HEK293 (cell line): ENCODE measurements around the gene DNM1L.
A peak's percentile ranks its signal among the peaks of the same experiment; 100 is the strongest.

Experiments used
- GLIS2 ChIP-seq: fragments of 450-650 bp; formaldehyde crosslinking; IDR thresholded peaks from 2 replicates; pipeline ENCODE4 v1.5.1; 2016; ENCODE audit warnings: missing biosample characterization, missing genetic modification characterization
- MYNN ChIP-seq: fragments of 450-650 bp; formaldehyde crosslinking; IDR thresholded peaks from 2 replicates; pipeline ENCODE4 v1.5.1; 2016; ENCODE audit warnings: missing biosample characterization, missing genetic modification characterization, borderline replicate concordance
- REST ChIP-seq: fragments of 450-650 bp; formaldehyde crosslinking; IDR thresholded peaks from 2 replicates; pipeline ENCODE4 v1.5.1; 2016; ENCODE audit warnings: missing biosample characterization, missing genetic modification characterization
- YY2 ChIP-seq: fragments of 450-650 bp; formaldehyde crosslinking; IDR thresholded peaks from 2 replicates; pipeline ENCODE4 v1.5.1; 2016; ENCODE audit warnings: missing biosample characterization, missing genetic modification characterization
- ZEB2 ChIP-seq: fragments of 450-650 bp; formaldehyde crosslinking; IDR thresholded peaks from 2 replicates; pipeline ENCODE4 v1.5.1; 2016; ENCODE audit warnings: missing biosample characterization, missing genetic modification characterization
- ZNF2 ChIP-seq: fragments of 450-650 bp; formaldehyde crosslinking; IDR thresholded peaks from 2 replicates; pipeline ENCODE4 v1.5.1; 2016; ENCODE audit warnings: missing biosample characterization, missing genetic modification characterization
- ZNF214 ChIP-seq: fragments of 450-650 bp; formaldehyde crosslinking; IDR thresholded peaks from 2 replicates; pipeline ENCODE4 v1.5.1; 2017; ENCODE audit warnings: missing biosample characterization, mild to moderate bottlenecking, missing genetic modification characterization, borderline replicate concordance
- ZNF266 ChIP-seq: fragments of 450-650 bp; formaldehyde crosslinking; IDR thresholded peaks from 2 replicates; pipeline ENCODE4 v1.5.1; 2016; ENCODE audit warnings: missing biosample characterization, missing genetic modification characterization, low read depth
- ZNF341 ChIP-seq: fragments of 450-650 bp; formaldehyde crosslinking; IDR thresholded peaks from 2 replicates; pipeline ENCODE4; 2016; ENCODE audit warnings: low read depth, missing biosample characterization, missing genetic modification characterization
- ZNF449 ChIP-seq: fragments of 450-650 bp; formaldehyde crosslinking; IDR thresholded peaks from 2 replicates; pipeline ENCODE4 v1.5.1; 2017; ENCODE audit warnings: missing biosample characterization, mild to moderate bottlenecking, missing genetic modification characterization, moderate library complexity
- ZNF501 ChIP-seq: fragments of 450-650 bp; formaldehyde crosslinking; IDR thresholded peaks from 2 replicates; pipeline ENCODE4 v1.5.1; 2016; ENCODE audit warnings: missing biosample characterization, missing genetic modification characterization
- ZNF514 ChIP-seq: fragments of 450-650 bp; formaldehyde crosslinking; IDR thresholded peaks from 2 replicates; pipeline ENCODE4 v1.5.1; 2016; ENCODE audit warnings: missing biosample characterization, missing genetic modification characterization
- ZNF629 ChIP-seq: fragments of 450-650 bp; formaldehyde crosslinking; IDR thresholded peaks from 2 replicates; pipeline ENCODE4 v1.5.1; 2017; ENCODE audit warnings: missing biosample characterization, missing genetic modification characterization
- ZNF660 ChIP-seq: fragments of 450-650 bp; IDR thresholded peaks from 2 replicates; pipeline ENCODE4 v1.5.1; 2018; ENCODE audit warnings: missing biosample characterization, mild to moderate bottlenecking, missing genetic modification characterization
- ZNF768 ChIP-seq: fragments of 450-650 bp; formaldehyde crosslinking; IDR thresholded peaks from 2 replicates; pipeline ENCODE4 v1.5.1; 2018; ENCODE audit warnings: missing biosample characterization, mild to moderate bottlenecking, missing genetic modification characterization
- TF ChIP-seq, protein P1 (sequence below): fragments of 450-650 bp; IDR thresholded peaks from 2 replicates; pipeline ENCODE4 v1.5.1; 2018; ENCODE audit warnings: missing biosample characterization, mild to moderate bottlenecking, missing genetic modification characterization
- TF ChIP-seq, protein P2 (sequence below): fragments of 450-650 bp; formaldehyde crosslinking; IDR thresholded peaks from 2 replicates; pipeline ENCODE4 v1.5.1; 2017; ENCODE audit warnings: missing biosample characterization, missing genetic modification characterization
- TF ChIP-seq, protein P3 (sequence below): fragments of 450-650 bp; formaldehyde crosslinking; IDR thresholded peaks from 2 replicates; pipeline ENCODE4 v1.5.1; 2016; ENCODE audit warnings: missing biosample characterization, missing genetic modification characterization

DNM1L gene

DNA sequence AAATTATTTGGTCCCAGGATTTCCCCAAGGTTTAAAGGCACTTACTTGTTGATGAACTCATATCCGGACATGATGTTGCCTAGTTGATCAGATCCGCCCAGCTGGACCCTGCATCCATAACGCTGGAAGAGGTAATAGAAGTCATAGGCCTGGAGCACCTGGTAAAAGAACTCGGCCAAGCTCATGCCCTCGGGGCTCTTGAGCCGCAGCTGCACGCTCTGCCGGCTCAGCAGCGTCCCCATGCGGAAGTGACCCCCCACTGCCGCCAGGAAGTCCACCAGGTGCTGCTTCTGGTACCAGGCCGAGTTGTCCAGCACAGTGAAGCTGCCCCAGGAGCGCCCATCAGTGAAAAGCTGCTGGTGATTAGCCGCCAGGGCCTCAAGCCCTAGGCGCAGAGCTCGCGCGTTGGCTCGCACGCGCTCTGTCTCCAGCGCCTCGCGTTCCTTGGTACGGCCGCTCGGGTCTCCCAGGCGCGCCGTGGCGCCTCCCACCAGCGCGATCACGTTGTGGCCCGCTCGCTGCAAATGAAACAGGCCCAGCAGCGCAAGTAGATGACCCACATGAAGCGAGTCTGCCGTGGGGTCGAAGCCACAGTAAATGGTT is 76.1 kb downstream of the DNM1L start (continued):
- TF ChIP-seq, protein P1, sequence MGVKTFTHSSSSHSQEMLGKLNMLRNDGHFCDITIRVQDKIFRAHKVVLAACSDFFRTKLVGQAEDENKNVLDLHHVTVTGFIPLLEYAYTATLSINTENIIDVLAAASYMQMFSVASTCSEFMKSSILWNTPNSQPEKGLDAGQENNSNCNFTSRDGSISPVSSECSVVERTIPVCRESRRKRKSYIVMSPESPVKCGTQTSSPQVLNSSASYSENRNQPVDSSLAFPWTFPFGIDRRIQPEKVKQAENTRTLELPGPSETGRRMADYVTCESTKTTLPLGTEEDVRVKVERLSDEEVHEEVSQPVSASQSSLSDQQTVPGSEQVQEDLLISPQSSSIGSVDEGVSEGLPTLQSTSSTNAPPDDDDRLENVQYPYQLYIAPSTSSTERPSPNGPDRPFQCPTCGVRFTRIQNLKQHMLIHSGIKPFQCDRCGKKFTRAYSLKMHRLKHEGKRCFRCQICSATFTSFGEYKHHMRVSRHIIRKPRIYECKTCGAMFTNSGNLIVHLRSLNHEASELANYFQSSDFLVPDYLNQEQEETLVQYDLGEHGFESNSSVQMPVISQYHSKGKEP, result peak; percentile 55; the same call in 1 of the 2 replicates
- no peak for TF ChIP-seq ZNF214 (tag by site-specific recombination)
- no peak for TF ChIP-seq ZNF266 (tag by site-specific recombination)
- peak; percentile 67 for TF ChIP-seq ZNF501 (tag by site-specific recombination)
- peak; percentile 11; the same call in 1 of the 2 replicates for TF ChIP-seq ZNF449
- peak; percentile 97 for TF ChIP-seq ZNF2 (tag by site-specific recombination)
- no peak; the same call in 1 of the 2 replicates for TF ChIP-seq YY2 (tag by site-specific recombination)
- peak; percentile 75 for TF ChIP-seq REST (tag by site-specific recombination)
- TF ChIP-seq, protein P2, sequence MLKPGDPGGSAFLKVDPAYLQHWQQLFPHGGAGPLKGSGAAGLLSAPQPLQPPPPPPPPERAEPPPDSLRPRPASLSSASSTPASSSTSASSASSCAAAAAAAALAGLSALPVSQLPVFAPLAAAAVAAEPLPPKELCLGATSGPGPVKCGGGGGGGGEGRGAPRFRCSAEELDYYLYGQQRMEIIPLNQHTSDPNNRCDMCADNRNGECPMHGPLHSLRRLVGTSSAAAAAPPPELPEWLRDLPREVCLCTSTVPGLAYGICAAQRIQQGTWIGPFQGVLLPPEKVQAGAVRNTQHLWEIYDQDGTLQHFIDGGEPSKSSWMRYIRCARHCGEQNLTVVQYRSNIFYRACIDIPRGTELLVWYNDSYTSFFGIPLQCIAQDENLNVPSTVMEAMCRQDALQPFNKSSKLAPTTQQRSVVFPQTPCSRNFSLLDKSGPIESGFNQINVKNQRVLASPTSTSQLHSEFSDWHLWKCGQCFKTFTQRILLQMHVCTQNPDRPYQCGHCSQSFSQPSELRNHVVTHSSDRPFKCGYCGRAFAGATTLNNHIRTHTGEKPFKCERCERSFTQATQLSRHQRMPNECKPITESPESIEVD (tag by site-specific recombination), result 0 out of 2 replicates have a peak, but pooled peaks have one; percentile 23
- TF ChIP-seq ZNF768 (tag by site-specific recombination), result peak; percentile 3; the same call in 1 of the 2 replicates
- TF ChIP-seq, protein P3, sequence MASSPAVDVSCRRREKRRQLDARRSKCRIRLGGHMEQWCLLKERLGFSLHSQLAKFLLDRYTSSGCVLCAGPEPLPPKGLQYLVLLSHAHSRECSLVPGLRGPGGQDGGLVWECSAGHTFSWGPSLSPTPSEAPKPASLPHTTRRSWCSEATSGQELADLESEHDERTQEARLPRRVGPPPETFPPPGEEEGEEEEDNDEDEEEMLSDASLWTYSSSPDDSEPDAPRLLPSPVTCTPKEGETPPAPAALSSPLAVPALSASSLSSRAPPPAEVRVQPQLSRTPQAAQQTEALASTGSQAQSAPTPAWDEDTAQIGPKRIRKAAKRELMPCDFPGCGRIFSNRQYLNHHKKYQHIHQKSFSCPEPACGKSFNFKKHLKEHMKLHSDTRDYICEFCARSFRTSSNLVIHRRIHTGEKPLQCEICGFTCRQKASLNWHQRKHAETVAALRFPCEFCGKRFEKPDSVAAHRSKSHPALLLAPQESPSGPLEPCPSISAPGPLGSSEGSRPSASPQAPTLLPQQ (tag by site-specific recombination), result 0 out of 2 replicates have a peak, but pooled peaks have one; percentile 34
- TF ChIP-seq ZNF514 (tag by site-specific recombination), result no peak
- no peak for TF ChIP-seq MYNN (tag by site-specific recombination)
- no peak for TF ChIP-seq ZNF341 (tag by site-specific recombination)
- TF ChIP-seq ZNF629 (tag by site-specific recombination), result peak; percentile 52; the same call in 1 of the 2 replicates
- TF ChIP-seq ZEB2, result peak; percentile 68
- peak; percentile 63 for TF ChIP-seq GLIS2 (tag by site-specific recombination)
- TF ChIP-seq ZNF660 (tag by site-specific recombination), result peak; percentile 91
